H9 (cell line): ENCODE measurements around the gene STAB2. TPM values are rescaled to one million over a fixed set of nuclear protein-coding genes. Genes with fewer than 3 reads are reported as not detected.
A peak's percentile ranks its signal among the peaks of the same experiment; 100 is the strongest.

Experiments used
- DNase-seq: peaks from one replicate; pipeline ENCODE4 v3.0.0-alpha.2; 2017
- H2AFZ ChIP-seq: one replicate; pipeline ENCODE4 v1.6.1; 2013; ENCODE audit warnings: mild to moderate bottlenecking, low read length, control low read depth, moderate library complexity
- H2AK5ac ChIP-seq: 2 replicates; pipeline ENCODE4 v1.6.1; 2013; ENCODE audit warnings: low read length, control low read depth, mixed read lengths; ENCODE audit not compliant: insufficient read length
- H2BK120ac ChIP-seq: one replicate; pipeline ENCODE4 v1.6.1; 2013; ENCODE audit warnings: low read depth, mild to moderate bottlenecking, low read length, control low read depth, inconsistent platforms; ENCODE audit not compliant: poor library complexity, severe bottlenecking
- H2BK12ac ChIP-seq: 2 replicates; pipeline ENCODE4 v1.6.1; 2013; ENCODE audit warnings: low read length, control low read depth, mixed read lengths, low read depth; ENCODE audit not compliant: insufficient read length
- H2BK15ac ChIP-seq: 2 replicates; pipeline ENCODE4 v1.6.1; 2013; ENCODE audit warnings: low read depth, low read length, control low read depth
- H2BK20ac ChIP-seq: one replicate; pipeline ENCODE4 v1.6.1; 2013; ENCODE audit warnings: low read depth, mild to moderate bottlenecking, low read length, control low read depth, inconsistent platforms; ENCODE audit not compliant: poor library complexity, severe bottlenecking
- H2BK5ac ChIP-seq: 2 replicates; pipeline ENCODE4 v1.6.1; 2013; ENCODE audit warnings: low read length, control low read depth, mixed read lengths; ENCODE audit not compliant: insufficient read length
- H3K14ac ChIP-seq: 2 replicates; pipeline ENCODE4 v1.6.1; 2013; ENCODE audit warnings: low read length, control low read depth; ENCODE audit not compliant: insufficient read depth
- H3K18ac ChIP-seq: 2 replicates; pipeline ENCODE4 v1.6.1; 2013; ENCODE audit warnings: low read depth, mild to moderate bottlenecking, mixed read lengths, low read length, control low read depth; ENCODE audit not compliant: insufficient read length
- H3K23ac ChIP-seq: 2 replicates; pipeline ENCODE4 v1.6.1; 2013; ENCODE audit warnings: low read length, control low read depth, mixed read lengths, low read depth; ENCODE audit not compliant: insufficient read length
- H3K23me2 ChIP-seq: 2 replicates; pipeline ENCODE4 v1.6.1; 2013; ENCODE audit warnings: low read depth, mild to moderate bottlenecking, mixed read lengths, low read length, control low read depth; ENCODE audit not compliant: insufficient read length, poor library complexity, severe bottlenecking
- H3K27ac ChIP-seq: 2 replicates; pipeline ENCODE4 v1.5.1; 2013; ENCODE audit warnings: low read length, control low read depth, mixed read lengths, low read depth; ENCODE audit not compliant: insufficient read length
- H3K27me3 ChIP-seq: 2 replicates; pipeline ENCODE4 v1.6.1; 2013; ENCODE audit warnings: low read length, control low read depth, inconsistent platforms; ENCODE audit not compliant: insufficient read depth
- H3K4ac ChIP-seq: 2 replicates; pipeline ENCODE4 v1.6.1; 2013; ENCODE audit warnings: low read depth, mild to moderate bottlenecking, control low read depth, inconsistent platforms, low read length, moderate library complexity
- H3K4me1 ChIP-seq: 2 replicates; pipeline ENCODE4 v1.6.1; 2013; ENCODE audit warnings: low read length, control low read depth, inconsistent platforms; ENCODE audit not compliant: insufficient read depth
- H3K4me2 ChIP-seq: 2 replicates; pipeline ENCODE4 v1.6.1; 2013; ENCODE audit warnings: low read length, control low read depth, mixed read lengths; ENCODE audit not compliant: insufficient read length, insufficient read depth
- H3K56ac ChIP-seq: 2 replicates; pipeline ENCODE4 v1.6.1; 2013; ENCODE audit warnings: low read depth, mild to moderate bottlenecking, mixed read lengths, low read length, control low read depth; ENCODE audit not compliant: insufficient read length
- H3K79me1 ChIP-seq: 2 replicates; pipeline ENCODE4 v1.6.1; 2013; ENCODE audit warnings: low read depth, mild to moderate bottlenecking, moderate library complexity, low read length, control low read depth, inconsistent platforms; ENCODE audit not compliant: insufficient read depth, poor library complexity, severe bottlenecking
- H3K79me2 ChIP-seq: 2 replicates; pipeline ENCODE4 v1.6.1; 2013; ENCODE audit warnings: low read length, control low read depth, inconsistent platforms; ENCODE audit not compliant: insufficient read depth
- H3K9ac ChIP-seq: 2 replicates; pipeline ENCODE4 v1.6.1; 2013; ENCODE audit warnings: low read length, control low read depth, mixed read lengths; ENCODE audit not compliant: insufficient read length; ENCODE audit errors: extremely low read depth
- H3K9me3 ChIP-seq: one replicate; pipeline ENCODE4 v1.6.1; 2013; ENCODE audit warnings: low read depth, low read length, inconsistent platforms; ENCODE audit not compliant: control insufficient read depth
- H3T11ph ChIP-seq: one replicate; pipeline ENCODE4 v1.6.1; 2013; ENCODE audit warnings: mild to moderate bottlenecking, low read length, control low read depth, inconsistent platforms
- H4K20me1 ChIP-seq: one replicate; pipeline ENCODE4 v1.6.1; 2013; ENCODE audit not compliant: control insufficient read depth, insufficient read length, insufficient read depth
- H4K5ac ChIP-seq: 2 replicates; pipeline ENCODE4 v1.6.1; 2013; ENCODE audit warnings: low read depth, mild to moderate bottlenecking, mixed read lengths, low read length, control low read depth; ENCODE audit not compliant: insufficient read length
- H4K8ac ChIP-seq: replicated peaks from 2 replicates; pipeline ENCODE4 v1.6.1; 2013; ENCODE audit warnings: low read length, control low read depth, mixed read lengths, low read depth; ENCODE audit not compliant: insufficient read length
- H4K91ac ChIP-seq: 2 replicates; pipeline ENCODE4 v1.6.1; 2013; ENCODE audit warnings: low read depth, mild to moderate bottlenecking, moderate library complexity, mixed read lengths, low read length, control low read depth; ENCODE audit not compliant: insufficient read length
- H3K27ac Mint-ChIP-seq, 3 experiments: 2 replicates in 2 of 3; 3 replicates in 1 of 3; pipeline ENCODE4 v1.8.0; 2020 to 2021; ENCODE audit warnings: mixed read lengths in 3 of 3, mild to moderate bottlenecking in 1 of 3, moderate library complexity in 1 of 3
- H3K27me3 Mint-ChIP-seq: 2 replicates; pipeline ENCODE4 v1.8.0; 2021; ENCODE audit warnings: low read depth, mild to moderate bottlenecking, moderate library complexity, mixed read lengths
- H3K36me3 Mint-ChIP-seq, 3 experiments: 2 replicates in 2 of 3; 3 replicates in 1 of 3; pipeline ENCODE4 v1.8.0; 2020 to 2021; ENCODE audit warnings: low read depth in 3 of 3, mixed read lengths in 3 of 3; ENCODE audit not compliant: insufficient read depth in 1 of 3
- H3K4me1 Mint-ChIP-seq, 2 experiments: 2 replicates each; pipeline ENCODE4 v1.8.0; 2020; ENCODE audit warnings: mixed read lengths in 2 of 2
- H3K4me3 Mint-ChIP-seq, 2 experiments: 2 replicates in 1 of 2; 3 replicates in 1 of 2; pipeline ENCODE4 v1.8.0; 2020 to 2021; ENCODE audit warnings: mild to moderate bottlenecking in 2 of 2, mixed read lengths in 2 of 2, moderate library complexity in 1 of 2
- H3K9me3 Mint-ChIP-seq, 2 experiments: 2 replicates in 1 of 2; 3 replicates in 1 of 2; pipeline ENCODE4 v1.8.0; 2020; ENCODE audit warnings: mild to moderate bottlenecking in 2 of 2, mixed read lengths in 2 of 2, moderate library complexity in 1 of 2
- WGBS: extraction: QIAGEN DNeasy Blood & Tissue Kit; methylation state at CpG from one replicate; pipeline ENCODE4 v1.1.7; 2013; ENCODE audit warnings: missing lambda C conversion rate, low lambda C conversion rate, mixed read lengths; ENCODE audit not compliant: insufficient read length; ENCODE audit errors: extremely low coverage; 5-methylcytosine and 5-hydroxymethylcytosine counted together
- total RNA-seq: library from RNA; stranded (reverse); gene quantifications from 2 replicates; pipeline ENCODE4 v1.2.1, GENCODE V29; 2021
- TF ChIP-seq, protein P1 (sequence below): fragments of 200-600 bp; sonication (generic); conservative IDR thresholded peaks from 3 replicates; pipeline ENCODE4 v1.8.0; 2021; ENCODE audit warnings: antibody characterized with exemption, mild to moderate bottlenecking

STAB2 gene
- total RNA-seq, 1 experiment from 2014 or later: 0.02 TPM

DNA sequence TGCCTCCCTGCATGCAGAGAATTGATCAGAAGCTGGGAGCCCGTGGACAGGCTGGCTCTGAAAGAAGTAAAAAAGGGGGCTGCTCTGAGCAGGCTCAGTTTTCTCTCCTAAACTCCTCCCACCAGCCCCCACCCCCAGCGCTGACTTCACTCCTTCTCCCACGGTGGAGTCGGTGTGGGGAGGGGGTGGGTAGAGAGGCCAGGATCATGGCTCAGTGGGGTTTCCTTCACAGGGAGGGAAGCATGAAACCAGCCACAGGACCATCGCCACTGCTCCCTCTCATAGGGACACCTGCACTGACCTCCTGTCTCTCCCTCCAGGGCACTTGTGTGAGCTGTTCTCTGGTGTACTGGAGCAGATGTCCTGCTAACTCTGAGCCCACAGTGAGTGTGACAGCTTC, 78.9 kb downstream of the STAB2 start:
- H3K9ac ChIP-seq: no peak overlapping the region
- H3K4me1 ChIP-seq: 0 out of 2 replicates have a peak, but pooled peaks cover 2% of the 10 kb centered on the region
- no peaks in the 10 kb centered on the region for H3K9me3 ChIP-seq
- TF ChIP-seq, protein P1, sequence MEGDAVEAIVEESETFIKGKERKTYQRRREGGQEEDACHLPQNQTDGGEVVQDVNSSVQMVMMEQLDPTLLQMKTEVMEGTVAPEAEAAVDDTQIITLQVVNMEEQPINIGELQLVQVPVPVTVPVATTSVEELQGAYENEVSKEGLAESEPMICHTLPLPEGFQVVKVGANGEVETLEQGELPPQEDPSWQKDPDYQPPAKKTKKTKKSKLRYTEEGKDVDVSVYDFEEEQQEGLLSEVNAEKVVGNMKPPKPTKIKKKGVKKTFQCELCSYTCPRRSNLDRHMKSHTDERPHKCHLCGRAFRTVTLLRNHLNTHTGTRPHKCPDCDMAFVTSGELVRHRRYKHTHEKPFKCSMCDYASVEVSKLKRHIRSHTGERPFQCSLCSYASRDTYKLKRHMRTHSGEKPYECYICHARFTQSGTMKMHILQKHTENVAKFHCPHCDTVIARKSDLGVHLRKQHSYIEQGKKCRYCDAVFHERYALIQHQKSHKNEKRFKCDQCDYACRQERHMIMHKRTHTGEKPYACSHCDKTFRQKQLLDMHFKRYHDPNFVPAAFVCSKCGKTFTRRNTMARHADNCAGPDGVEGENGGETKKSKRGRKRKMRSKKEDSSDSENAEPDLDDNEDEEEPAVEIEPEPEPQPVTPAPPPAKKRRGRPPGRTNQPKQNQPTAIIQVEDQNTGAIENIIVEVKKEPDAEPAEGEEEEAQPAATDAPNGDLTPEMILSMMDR: no peak
- H3K23ac ChIP-seq: no peak overlapping the region
- no peak overlapping the region for H2AFZ ChIP-seq
- H4K8ac ChIP-seq: no peak overlapping the region
- no CpG with 5 or more reads among the region's 5 CpGs for WGBS
- no peak overlapping the region for H2BK12ac ChIP-seq
- no peak overlapping the region for H4K5ac ChIP-seq
- no peak overlapping the region for H3K56ac ChIP-seq
- H4K91ac ChIP-seq: no peak overlapping the region
- H3K36me3 Mint-ChIP-seq: no peaks in the 10 kb centered on the region; a peak in 1 of 7 replicates
- H2BK120ac ChIP-seq: no peak overlapping the region
- H3K4ac ChIP-seq: no peak overlapping the region
- H3K4me2 ChIP-seq: no peak overlapping the region
- no peak overlapping the region for H2BK15ac ChIP-seq
- no peak for DNase-seq
- H3K9me3 Mint-ChIP-seq: no peaks in the 10 kb centered on the region
- no peaks in the 10 kb centered on the region for H3K79me2 ChIP-seq
- no peak overlapping the region for H3K14ac ChIP-seq
- H3K27ac Mint-ChIP-seq: peak overlapping the region in 1 of 3 experiments; percentile 54; a peak in 2 of 7 replicates
- no peak overlapping the region for H3K18ac ChIP-seq
- H3K4me3 Mint-ChIP-seq: no peak overlapping the region
- H3T11ph ChIP-seq: no peak overlapping the region
- peaks cover 29 to 30% of the 10 kb centered on the region in 2 experiments for H3K4me1 Mint-ChIP-seq
- no peaks in the 10 kb centered on the region for H3K79me1 ChIP-seq
- H3K23me2 ChIP-seq: no peaks in the 10 kb centered on the region
- H3K27me3 ChIP-seq: no peaks in the 10 kb centered on the region
- no peak overlapping the region for H2BK5ac ChIP-seq
- H2BK20ac ChIP-seq: no peak overlapping the region
- no peaks in the 10 kb centered on the region for H4K20me1 ChIP-seq
- peaks cover 5% of the 10 kb centered on the region; the same call in 1 of the 2 replicates for H3K27me3 Mint-ChIP-seq
- no peak overlapping the region for H2AK5ac ChIP-seq
- H3K27ac ChIP-seq: no peak overlapping the region
